Head of caudate nucleus (tissue), 42 donors: Measurements from ENCODE around the gene TNKS1BP1.

Experiments used
- DNase-seq, 42 donors: peaks; one replicate each; pipeline versions ENCODE4 v3.0.0 to v3.0.0-alpha.2; 2020 to 2021; ENCODE audit warnings: mixed read lengths in 7 of 42
- intact Hi-C: fragments of 100-400 bp; cut with DNase I; formaldehyde crosslinking; loops from one replicate; pipeline ENCODE4 v1.15.0; 2022

Gene TNKS1BP1

DNA sequence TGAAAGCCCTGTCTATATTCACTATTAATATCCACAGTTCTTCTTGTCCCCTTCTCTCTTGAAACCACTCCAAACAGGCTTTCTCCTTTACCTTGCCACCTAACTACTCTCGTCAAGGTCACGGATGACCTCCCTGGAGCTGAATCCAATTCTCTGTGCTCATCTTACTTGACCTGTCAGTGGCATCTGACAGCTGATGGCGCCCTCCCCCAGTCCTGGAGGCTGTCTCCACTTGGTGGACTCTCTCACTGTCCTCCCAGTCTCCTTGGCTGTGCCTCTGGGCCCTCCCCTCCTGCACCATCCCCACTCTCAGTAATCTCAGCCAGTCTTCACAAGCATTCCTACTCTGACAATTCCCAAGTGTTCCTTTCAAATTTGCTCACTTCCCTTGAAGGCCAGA lies 8.7 kb downstream of the TNKS1BP1 start:
- no peak for DNase-seq
- intact Hi-C loops: no loop called here

DNA sequence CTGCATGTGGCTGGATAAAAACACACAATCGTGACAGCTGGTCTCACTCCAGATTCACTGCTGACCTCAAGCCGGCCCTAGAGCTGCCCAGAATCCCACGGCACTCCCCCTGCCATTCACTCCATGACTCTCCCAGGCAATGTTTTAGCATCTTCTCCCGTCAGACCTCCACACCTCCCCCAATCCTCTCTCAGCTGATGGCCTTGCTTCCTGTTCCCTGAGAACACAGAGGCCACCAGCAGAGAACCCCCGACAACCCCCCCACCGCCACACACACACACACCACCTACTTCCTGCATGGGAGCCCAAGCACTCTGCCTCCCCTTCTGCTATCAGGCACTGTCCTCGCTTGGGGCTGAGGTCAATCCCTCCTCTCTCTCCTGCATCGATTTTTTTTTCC lies 9.3 kb downstream of the TNKS1BP1 start:
- no peak for DNase-seq
- intact Hi-C loops: no loop called here

GRCh38 chr11:57314221-57314973 lies 10.4 kb downstream of the TNKS1BP1 start:
- no peak for DNase-seq
- intact Hi-C loops: no loop called here

- intact Hi-C loops: no loop called here
- DNase-seq: no peak
These were observed 11.0 kb downstream of the TNKS1BP1 start for GRCh38 chr11:57313788-57314135.

DNA sequence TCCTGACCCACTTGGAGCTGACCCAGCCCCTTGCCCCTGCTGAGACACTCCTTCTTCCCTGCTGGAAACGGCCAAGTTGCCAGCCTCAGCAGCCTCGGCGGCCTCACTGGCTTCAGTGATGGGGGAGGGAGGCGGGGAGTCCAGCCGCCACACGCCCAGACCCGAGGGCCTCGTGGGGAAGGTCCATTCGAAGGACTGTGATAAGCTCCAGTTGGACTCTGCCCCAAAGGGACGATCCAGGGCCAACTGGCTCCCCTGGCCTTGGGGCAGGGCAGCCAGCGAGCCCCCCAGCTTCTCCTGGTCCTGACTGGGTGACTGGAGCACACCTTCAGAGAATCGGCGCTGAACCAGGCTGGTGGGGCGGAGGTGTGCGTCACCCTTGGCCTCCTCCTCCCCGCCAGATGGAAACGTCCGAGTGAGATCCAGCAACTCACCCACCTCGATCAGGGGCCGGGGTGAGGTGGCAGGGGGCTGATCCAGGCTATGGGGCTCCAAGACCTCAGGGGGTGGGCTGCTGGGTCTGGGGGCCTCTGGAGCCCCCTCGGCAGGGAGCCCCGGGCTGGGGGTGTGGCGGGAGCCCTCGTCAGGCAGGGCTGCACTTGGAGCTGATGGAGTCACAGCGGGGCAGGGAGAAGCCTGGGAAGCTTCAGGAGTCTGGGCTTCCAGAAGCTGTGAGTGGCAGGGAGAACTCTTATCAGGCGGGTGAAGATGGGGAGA lies 11.5 kb downstream of the TNKS1BP1 start:
- intact Hi-C loops: no loop called here
- no peak for DNase-seq

GRCh38 chr11:57312511-57313021 lies 12.2 kb downstream of the TNKS1BP1 start:
- DNase-seq: no peak
- intact Hi-C loops: no loop called here

DNA sequence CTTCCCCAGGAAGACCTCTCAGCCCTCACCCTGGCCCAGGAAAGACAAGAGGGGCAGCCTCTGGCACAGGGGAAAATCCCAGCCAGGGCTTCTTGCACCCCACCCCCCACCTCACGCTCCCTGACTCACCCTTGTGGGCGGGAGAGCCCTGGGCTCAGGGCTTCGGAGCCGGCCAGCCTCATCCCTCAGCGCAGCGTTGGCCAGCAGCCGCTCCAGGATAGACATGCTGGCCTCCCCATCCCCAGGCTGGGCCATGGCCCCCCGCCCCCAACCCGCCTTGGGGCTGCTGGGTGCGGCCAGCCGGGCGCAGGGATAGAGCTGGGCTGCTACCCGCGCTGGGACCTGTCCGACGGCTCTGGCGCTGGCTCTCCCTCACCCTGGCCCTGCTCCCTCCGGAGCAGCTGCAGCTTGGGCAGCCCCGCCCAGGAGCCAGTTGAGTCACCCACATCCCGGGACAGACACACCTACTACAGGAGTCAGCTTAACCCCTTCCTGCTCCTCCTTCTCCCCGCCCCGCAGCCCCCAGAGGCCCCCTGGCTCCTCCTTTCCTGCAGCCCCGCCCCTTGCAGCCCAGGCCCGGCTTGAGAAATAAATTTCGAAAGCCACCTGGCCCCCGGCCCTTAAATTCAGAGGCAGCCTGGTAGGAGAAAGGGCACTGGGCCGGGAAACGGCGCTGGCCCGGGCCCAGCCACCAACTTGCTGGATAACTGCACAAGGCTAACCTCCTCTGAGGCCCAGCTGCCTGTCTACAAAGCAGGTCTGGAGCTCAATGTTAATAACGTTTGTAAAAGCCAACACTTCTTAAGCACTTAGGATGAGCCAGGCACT lies 13.4 kb downstream of the TNKS1BP1 start:
- intact Hi-C loops: no loop called here
- DNase-seq: peak; percentile 33 to 89 (median 66)

GRCh38 chr11:57310630-57311086 lies 14.1 kb downstream of the TNKS1BP1 start:
- intact Hi-C loops: no loop called here
- no peak for DNase-seq

- no peak for DNase-seq
- intact Hi-C loops: no loop called here
These were observed 14.7 kb downstream of the TNKS1BP1 start for GRCh38 chr11:57310091-57310490.

GRCh38 chr11:57309106-57310059 lies 15.4 kb downstream of the TNKS1BP1 start:
- no peak for DNase-seq
- intact Hi-C loops: no loop called here

GRCh38 chr11:57308426-57309060 lies 16.2 kb downstream of the TNKS1BP1 start:
- DNase-seq: no peak
- intact Hi-C loops: no loop called here

GRCh38 chr11:57307666-57308270 lies 17.0 kb downstream of the TNKS1BP1 start:
- no peak for DNase-seq
- intact Hi-C loops: no loop called here

GRCh38 chr11:57306940-57307565 lies 17.7 kb downstream of the TNKS1BP1 start:
- no peak for DNase-seq
- intact Hi-C loops: no loop called here

DNA sequence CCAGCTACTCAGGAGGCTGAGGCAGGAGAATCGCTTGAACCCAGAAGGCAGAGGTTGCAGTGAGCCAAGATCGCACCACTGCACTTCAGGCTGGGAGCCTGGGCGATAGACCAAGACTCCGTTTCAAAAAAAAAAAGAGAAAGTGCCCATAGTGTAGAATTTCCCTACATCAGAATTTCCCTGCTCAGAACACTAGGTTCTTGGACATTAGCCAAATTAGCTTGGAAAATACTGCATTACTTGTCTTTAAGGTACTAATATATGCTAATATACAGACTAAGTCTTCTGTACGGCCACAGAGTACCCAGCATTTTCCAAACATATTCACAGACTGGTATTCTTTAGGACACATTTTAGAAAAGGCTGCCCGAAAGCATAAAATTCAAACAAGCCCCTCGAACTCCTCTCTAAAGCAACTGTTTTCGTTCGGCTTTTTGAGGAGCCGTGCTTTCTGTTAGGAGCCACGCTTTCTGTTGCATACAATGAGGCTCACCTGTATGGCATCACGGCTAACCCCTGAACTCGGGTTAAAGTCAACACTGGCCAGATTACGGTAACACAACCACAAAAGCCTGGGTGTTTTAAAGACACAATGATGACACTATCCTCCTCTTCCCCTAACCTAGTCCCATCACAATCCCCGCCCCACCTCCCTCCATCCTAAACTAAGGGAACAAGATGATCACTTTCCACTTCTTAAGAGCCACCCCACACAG lies 18.4 kb downstream of the TNKS1BP1 start:
- DNase-seq: no peak
- intact Hi-C loops: no loop called here

DNA sequence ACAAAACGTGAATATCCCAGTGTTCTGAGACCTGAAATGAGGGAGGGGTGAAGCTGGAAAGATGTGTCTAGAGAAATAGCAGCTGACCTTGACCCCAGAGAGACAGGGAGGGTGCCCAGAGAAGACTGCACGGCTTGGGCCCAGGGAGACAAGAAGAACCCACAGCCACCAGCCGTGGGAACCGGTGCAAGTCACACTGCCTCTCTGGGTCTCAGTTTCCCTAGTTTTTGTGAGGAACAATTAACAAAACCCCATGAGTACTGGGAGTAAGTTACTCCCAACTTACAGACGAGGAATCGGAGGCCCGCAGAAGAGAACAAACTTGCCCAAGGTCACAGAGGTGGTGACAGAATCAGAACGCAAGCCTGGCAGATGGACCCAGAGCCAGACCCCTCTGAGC lies 19.2 kb downstream of the TNKS1BP1 start:
- intact Hi-C loops: no loop called here
- no peak for DNase-seq

DNA sequence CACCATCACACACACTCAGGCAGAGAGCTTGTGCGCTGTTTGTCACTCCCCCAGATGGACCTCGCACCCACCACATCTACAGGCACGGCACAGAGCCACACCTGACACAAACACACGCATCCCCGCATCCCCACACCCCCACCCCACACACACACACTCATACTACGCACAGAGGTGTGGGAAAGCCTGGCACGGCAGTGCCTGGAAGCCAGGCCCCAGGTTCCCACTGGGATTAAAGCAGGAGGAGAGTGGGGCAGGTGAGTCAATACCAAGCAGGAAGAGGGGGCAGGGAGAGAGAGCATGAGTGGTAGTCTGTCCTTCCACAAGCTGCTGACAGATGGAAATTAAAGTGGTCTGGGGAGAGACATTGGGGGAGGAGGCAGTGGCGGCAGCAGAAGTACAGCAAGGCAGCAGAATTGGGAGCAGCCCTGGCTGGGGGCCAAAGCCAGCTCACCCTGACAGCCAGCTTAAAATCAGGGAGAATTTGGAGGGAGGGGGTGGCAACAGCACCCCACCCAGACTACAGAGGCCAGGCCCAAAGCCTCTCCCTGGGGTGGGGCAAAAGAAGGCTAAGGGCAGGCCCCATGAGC lies 20.7 kb downstream of the TNKS1BP1 start:
- peak in 16 of 42 donors; percentile 21 to 66 (median 35) for DNase-seq
- intact Hi-C loops: no loop called here
